T follicular helper cell (primary cell): ENCODE data around the gene HSF2.
"Not testable (repeated sequence)": the region's sequence is repeated elsewhere in the genome, so short reads cannot be mapped to it uniquely, and the experiment has no call there.

Experiments
- DNase-seq: peaks from one replicate; pipeline ENCODE4 v3.0.0-alpha.2; 2020; ENCODE audit warnings: low read depth

HSF2 gene

GRCh38 chr6:122455116-122455515, 55.7 kb downstream of the HSF2 start:
- not testable (repeated sequence) for DNase-seq

DNA sequence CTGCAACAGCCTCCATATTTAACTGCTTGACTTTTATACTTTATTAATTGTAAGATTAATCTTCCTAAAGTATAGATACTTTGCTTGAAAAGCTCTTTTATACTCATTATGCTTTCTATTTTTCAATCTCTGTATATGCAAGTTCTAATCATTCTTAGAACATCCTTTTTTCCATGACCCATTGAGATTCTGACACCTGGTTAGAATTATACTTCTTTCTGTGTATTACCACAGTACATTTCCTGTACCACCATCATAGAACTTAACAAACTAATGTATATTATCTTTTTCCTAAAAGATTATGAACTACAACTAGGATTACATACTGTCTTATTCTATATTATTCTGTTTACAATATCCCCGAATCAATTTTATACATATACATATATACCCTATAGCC, 58.6 kb downstream of the HSF2 start:
- DNase-seq: no peak

DNA sequence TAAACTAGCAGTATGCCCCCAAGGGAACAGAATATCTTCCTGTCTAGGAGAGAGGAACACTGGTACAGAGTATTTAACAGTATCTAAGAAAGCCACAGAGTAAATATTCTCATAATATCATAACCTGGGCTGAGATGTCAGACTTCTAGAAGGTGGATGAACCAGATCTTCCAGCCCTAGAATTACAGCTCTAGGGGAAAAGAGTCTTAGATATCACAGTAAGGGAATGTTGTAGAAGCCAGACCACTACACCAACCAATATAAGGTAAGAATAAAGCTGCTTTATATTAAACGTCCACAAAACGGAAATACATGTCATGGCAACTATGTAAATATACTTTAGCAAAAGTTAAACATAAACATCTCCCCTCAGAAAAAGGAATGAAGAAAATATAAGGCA, 59.8 kb downstream of the HSF2 start:
- DNase-seq: no peak

DNA sequence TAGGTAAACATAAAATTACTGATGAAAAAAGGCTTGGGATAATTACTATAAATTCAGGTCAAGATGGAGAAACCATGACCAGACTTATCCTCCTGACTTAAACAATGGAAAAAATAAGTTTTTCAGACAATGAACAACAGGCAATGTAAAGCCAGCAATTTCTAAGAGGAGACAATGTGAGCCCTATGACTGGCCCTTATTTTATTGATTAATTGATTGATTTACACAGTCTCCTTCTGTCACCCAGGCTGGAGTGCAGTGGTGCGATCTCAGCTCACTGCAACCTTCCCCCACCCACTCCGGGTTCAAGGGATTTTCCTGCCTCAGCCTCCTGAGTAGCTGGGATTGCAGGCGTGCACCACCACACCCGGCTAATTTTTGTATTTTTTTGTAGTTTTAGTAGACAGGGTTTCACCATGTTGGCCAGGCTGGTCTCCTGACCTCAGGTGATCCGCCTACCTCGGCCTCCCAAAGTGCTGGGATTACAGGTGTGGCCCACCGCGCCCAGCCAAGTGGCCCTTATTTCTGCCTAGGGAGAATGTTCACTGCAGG, 60.5 kb downstream of the HSF2 start:
- not testable (repeated sequence) for DNase-seq

GRCh38 chr6:122461885-122462284, 62.4 kb downstream of the HSF2 start:
- DNase-seq: no peak

DNA sequence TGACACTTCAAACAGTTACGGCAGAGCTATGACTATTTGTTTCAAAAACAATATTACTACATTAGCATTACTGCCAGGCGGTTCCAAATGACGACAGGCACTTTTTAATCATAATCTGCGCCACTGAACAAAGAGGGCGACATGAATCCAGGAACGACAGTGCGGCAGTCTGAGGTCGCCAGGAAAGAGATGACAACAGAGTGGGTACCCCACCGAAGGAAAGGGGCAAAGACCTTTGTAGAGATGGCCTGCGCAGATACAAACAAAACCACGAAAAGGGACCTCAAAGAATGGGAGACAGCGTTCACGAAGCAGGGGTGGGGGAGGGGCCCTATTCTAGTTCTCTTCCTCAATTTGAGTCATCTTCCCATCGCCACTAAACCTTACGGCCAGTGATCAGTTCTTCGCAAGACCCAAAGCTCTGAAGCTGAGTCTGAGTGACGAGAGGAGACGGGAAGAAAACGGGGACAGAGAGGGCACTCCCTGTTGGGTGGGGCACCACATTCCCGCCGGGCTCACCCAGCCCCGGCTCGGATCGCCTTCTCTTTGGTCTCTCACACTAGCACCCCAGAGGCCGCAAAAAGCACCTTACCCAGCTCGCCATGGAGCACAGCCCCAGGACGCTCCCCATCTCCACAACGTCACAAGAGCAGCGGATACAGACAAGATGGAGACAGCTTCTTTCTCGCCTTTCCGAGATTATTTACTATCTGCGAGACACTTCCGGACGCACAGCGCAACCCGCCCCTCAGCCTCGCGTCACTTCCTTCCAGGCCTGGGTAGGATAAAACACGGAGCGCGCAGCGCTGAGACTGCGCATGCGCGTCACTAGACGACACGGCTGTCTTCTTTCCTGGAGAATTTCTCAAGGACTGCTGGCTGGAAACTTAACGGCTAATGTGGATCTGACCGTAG, 71.9 kb downstream of the HSF2 start, which contains the start of gene SERINC1:
SERINC1 (minus strand) TSS at position 701 of the 915 bp plus-strand sequence; CDS start at position 631, 70 bp downstream.
- peak; percentile 91 for DNase-seq

DNA sequence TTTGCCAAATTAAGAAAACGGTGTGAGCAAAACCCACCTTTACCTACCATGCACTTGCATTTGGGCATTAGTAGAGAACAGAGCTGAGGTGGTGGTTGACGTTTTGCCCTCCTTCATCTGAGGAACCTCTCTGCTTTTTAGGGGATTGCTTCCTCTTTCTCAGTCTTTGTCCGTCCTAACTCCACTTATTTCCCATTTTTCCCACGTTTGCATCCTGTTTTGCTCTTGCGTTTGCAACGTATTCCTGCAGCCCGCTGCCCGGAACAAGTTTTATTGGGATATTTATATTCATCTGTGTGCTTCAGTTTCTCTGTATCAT, 72.5 kb downstream of the HSF2 start:
- no peak for DNase-seq

DNA sequence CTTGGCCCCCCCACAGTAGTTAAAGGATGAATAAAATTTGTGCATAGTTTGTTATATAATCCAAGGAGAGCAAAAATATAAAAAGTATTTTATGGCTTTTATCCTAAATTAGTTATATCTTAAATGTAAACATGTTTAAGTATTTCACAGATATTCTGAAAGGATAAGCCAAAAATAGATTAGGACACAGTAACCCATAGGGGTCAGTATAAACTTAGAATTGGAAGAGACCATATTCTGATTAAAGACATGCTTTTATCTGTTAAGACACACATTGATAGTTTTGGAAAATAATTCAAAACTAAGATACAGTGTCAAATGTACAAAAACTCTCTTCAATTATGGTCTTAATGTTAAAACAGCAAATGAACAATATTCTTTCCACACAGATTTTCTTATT, 76.7 kb downstream of the HSF2 start:
- DNase-seq: no peak

GRCh38 chr6:122482750-122483080, 83.3 kb downstream of the HSF2 start:
- no peak for DNase-seq
